B cell (primary cell): Measurements from ENCODE around the gene CYGB.

ENCODE experiments used
- CTCF ChIP-seq: fragments of 200-600 bp; IDR thresholded peaks from one replicate; pipeline ENCODE4 v1.8.0; 2022; ENCODE audit warnings: antibody characterized with exemption, mild to moderate bottlenecking
- EZH2 ChIP-seq: IDR thresholded peaks from 2 replicates; pipeline ENCODE4 v1.6.1; 2012; ENCODE audit warnings: borderline replicate concordance, low read depth, mild to moderate bottlenecking, moderate library complexity, low read length; ENCODE audit not compliant: insufficient read depth, poor library complexity, severe bottlenecking

- TF ChIP-seq CTCF (no peak), EZH2 (no peak)
Observed at GRCh38 chr17:76534831-76535732, 2.4 kb downstream of the CYGB start.
